ENCODE results near the gene PCK2. TPM values are rescaled to one million over a fixed set of nuclear protein-coding genes. Genes with fewer than 3 reads are reported as not detected.

PCK2 gene
- total and polyA plus RNA-seq, 2 of the 8 experiments (the other 6 are each of a cell fraction or from before 2014, with no cell fraction given) = 81.9 to 115 TPM

GRCh38 chr14:24072436-24072835 lies 21.7 kb upstream of the PCK2 start:
- FAIRE-seq = no peak

More at GRCh38 chr14:24072436-24072835, 21.7 kb upstream of the PCK2 start:
- Histone ChIP-seq H3K4me3 (ENCODE audit: extremely low read depth in 1 of 4, insufficient read depth in 2 of 4, low read depth in 3 of 4, low read length in 4 of 4) (no peak overlapping the region), H3K4me2 (ENCODE audit: insufficient read depth in 1 of 2, low read depth in 2 of 2, low read length in 2 of 2) (no peak overlapping the region), H3K9me3 (ENCODE audit: insufficient read depth in 2 of 2, low read depth in 1 of 2, low read length in 1 of 2) (no peaks in the 10 kb centered on the region), H4K91ac (replicated peaks; ENCODE audit: insufficient read length, low read length) (no peak overlapping the region), H3K9ac (replicated peaks in 1 of 4; ENCODE audit: extremely low read depth in 1 of 4, low read depth in 3 of 4, low read length in 3 of 4) (no peak overlapping the region), H3K4me1 (replicated peaks in 1 of 4; ENCODE audit: control insufficient read depth in 3 of 4, insufficient read depth in 4 of 4, low read length in 3 of 4) (peaks cover 0 to 1% (median 0%) of the 10 kb centered on the region in 4 experiments; a peak in 1 of 7 replicates), H3K27ac (ENCODE audit: low read depth, low read length) (no peak overlapping the region), H4K20me1 (replicated peaks in 1 of 2; ENCODE audit: control insufficient read depth in 1 of 2, insufficient read depth in 2 of 2, low read length in 2 of 2) (no peaks in the 10 kb centered on the region), H3K4ac (replicated peaks; ENCODE audit: insufficient read length, low read depth, low read length) (no peak overlapping the region), H3K79me1 (ENCODE audit: low read depth, low read length) (no peaks in the 10 kb centered on the region), H3K27me3 (replicated peaks in 1 of 4; ENCODE audit: control insufficient read depth in 3 of 4, extremely low read depth in 1 of 4, insufficient read depth in 3 of 4, low read length in 3 of 4) (no peaks in the 10 kb centered on the region; a peak in 1 of 7 replicates), H3K56ac (replicated peaks; ENCODE audit: insufficient read length, low read depth, low read length) (no peak overlapping the region), H3K23me2 (ENCODE audit: low read depth, low read length) (no peaks in the 10 kb centered on the region), H2AFZ (ENCODE audit: low read length) (no peak overlapping the region), H3K18ac (ENCODE audit: extremely low read depth, low read length) (no peak overlapping the region), H3K14ac (ENCODE audit: insufficient read length) (no peak overlapping the region), H3K79me2 (ENCODE audit: control insufficient read depth in 1 of 2, insufficient read depth in 2 of 2, low read length in 2 of 2) (no peaks in the 10 kb centered on the region), H3K36me3 (ENCODE audit: control insufficient read depth in 2 of 4, insufficient read depth in 4 of 4, low read length in 3 of 4) (no peaks in the 10 kb centered on the region), H2BK120ac (replicated peaks; ENCODE audit: low read depth, low read length) (no peak overlapping the region), H2BK20ac (ENCODE audit: low read length) (no peak overlapping the region), H2BK15ac (ENCODE audit: low read length) (no peak overlapping the region), H4K8ac (ENCODE audit: extremely low read depth, insufficient read depth, low read length) (no peak overlapping the region), H2BK12ac (ENCODE audit: low read depth, low read length) (no peak overlapping the region), H2BK5ac (ENCODE audit: low read depth, low read length) (no peak overlapping the region), H3K23ac (ENCODE audit: insufficient read length) (no peak overlapping the region), H2AK5ac (ENCODE audit: low read depth, low read length) (no peak overlapping the region), H4K5ac (ENCODE audit: insufficient read length, low read depth, low read length) (no peak overlapping the region)
- no peak for DNase-seq (ENCODE audit: low read depth in 1 of 2, low spot score in 2 of 2)
- POLR2A ChIA-PET (ENCODE audit: partially characterized antibody) = interaction anchor here (1.0 to 27.2 kb wide), 6 partner anchors 9 to 109 kb away, joined by 3 to 626 read pairs (median 4); partner anchors contain the start of gene PCK2
- TF ChIP-seq TAF1 (IDR thresholded peaks at IDR 0.05; ENCODE audit: low read depth, low read length) (no peak), SIX5 (IDR thresholded peaks at IDR 0.05; ENCODE audit: low read depth, low read length) (no peak), GTF2F1 (IDR thresholded peaks at IDR 0.05; ENCODE audit: borderline replicate concordance, low read depth, low read length) (no peak), EP300 (IDR thresholded peaks at IDR 0.05; ENCODE audit: borderline replicate concordance in 1 of 2, low read depth in 2 of 2, low read length in 2 of 2) (no peak), MAFK (IDR thresholded peaks at IDR 0.05; ENCODE audit: low read depth, low read length) (peak; percentile 50; the same call in 1 of the 2 replicates), RBBP5 (IDR thresholded peaks at IDR 0.05; ENCODE audit: borderline replicate concordance, low read depth, low read length) (no peak)
- 85% methylated on average over 7 of the region's 7 CpGs; no CpG with 5 or more reads in 1 of the 2 experiments for WGBS, 2 experiments (ENCODE audit: extremely low coverage in 1 of 2, insufficient coverage in 1 of 2, insufficient read length in 1 of 2, insufficient replicate concordance in 2 of 2, low coverage in 1 of 2, low lambda C conversion rate in 2 of 2, missing lambda C conversion rate in 1 of 2)
- CTCF ChIA-PET (ENCODE audit: partially characterized antibody) = interaction anchor here (0.9 to 23.8 kb wide), 6 partner anchors 10 to 37 kb away, joined by 3 to 316 read pairs (median 8); partner anchors contain the start of gene PCK2

Measured in H1 (cell line).